Globus pallidus (tissue), 1 donor: ENCODE results near the gene IGDCC3.
A peak's percentile ranks its signal among the peaks of the same experiment; 100 is the strongest.

ENCODE experiments used
- DNase-seq: peaks from one replicate; pipeline ENCODE4 v3.0.0-alpha.2; 2015; ENCODE audit warnings: low spot score

IGDCC3 gene

GRCh38 chr15:65377976-65378366, at the start of gene IGDCC3:
Gene IGDCC3 (minus strand): TSS chr15:65378002. CDS start chr15:65377788, 214 bp downstream.
- peak; percentile 30 for DNase-seq

- DNase-seq, result no peak
Measured at GRCh38 chr15:65426216-65426853, 48.5 kb upstream of the IGDCC3 start.

GRCh38 chr15:65424683-65425082, 46.9 kb upstream of the IGDCC3 start:
- DNase-seq, result no peak

DNA sequence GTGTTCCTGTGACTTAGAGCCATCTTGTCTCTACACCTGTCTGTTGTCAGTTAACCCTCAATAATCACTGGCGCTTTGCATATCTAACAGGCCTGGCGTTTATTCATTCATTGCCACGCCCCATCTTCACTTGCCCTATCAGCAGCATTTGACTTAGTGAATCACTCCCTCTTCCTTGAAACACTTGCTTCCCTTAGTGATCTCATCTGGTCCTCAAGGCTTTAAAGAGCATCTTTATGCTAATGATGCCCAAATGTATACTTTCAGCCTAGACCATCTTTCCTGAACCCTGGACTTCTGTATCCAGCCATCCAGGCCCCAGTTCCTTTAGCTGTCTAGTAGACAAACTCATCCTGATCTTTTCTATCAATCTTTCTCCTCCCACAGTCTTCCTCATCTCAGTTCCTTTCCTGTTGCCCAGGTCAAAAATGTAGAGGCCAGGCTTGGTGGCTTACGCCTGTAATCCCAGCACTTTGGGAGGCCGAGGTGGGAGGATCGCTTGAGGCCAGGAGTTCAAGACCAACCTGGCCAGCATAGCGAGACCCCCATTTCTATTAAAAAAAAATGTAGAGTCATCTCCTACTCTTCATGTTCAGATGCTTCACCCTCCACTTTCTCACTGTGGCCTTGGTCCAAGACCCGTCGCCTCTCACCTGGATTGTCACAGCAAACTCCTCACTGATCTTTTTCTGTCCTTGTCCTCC, 46.3 kb upstream of the IGDCC3 start:
- no peak for DNase-seq

GRCh38 chr15:65423150-65423975, 45.6 kb upstream of the IGDCC3 start:
- DNase-seq, result no peak

DNA sequence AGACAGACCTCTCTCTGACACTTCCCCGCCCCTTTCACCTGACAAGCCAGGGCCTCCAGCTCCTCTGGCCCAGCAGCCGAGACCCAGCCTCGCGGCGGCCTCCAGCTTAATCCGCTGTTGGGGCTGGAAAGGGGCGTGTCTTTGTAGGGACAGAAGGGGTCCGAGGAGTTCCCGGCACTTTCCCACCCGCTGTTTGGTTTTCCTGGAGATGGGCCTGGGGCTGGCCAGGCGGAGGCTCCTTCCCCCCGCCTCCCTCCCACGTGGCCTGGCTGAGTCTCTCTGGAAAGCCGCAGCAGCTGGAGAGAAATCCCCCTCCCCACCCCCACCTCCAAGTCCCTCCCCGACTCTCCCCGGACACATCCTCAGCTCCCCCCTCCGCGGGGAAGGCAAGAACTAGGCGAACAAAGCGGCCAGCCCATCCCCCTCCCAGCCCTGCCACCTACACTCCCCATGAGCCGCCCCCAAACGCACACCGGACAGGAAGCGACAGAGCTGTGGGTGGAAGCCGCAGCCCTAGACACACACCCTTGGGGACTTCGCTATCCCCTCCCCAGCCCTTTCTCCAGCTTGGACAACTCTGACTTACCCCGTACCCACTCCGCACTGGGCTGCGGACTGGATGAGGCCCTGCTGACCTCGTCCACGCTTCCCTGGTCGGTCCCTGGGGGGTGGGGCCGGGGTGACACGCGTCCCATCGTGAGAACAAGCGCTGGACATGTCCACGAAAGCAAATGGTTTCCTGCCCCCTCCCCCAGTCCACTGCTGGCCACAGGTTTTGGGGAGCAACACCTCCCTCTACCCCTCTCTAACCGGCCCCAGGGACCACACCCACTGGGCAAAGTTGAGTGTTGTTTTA, 43.8 kb upstream of the IGDCC3 start:
- DNase-seq, result peak; percentile 60

DNA sequence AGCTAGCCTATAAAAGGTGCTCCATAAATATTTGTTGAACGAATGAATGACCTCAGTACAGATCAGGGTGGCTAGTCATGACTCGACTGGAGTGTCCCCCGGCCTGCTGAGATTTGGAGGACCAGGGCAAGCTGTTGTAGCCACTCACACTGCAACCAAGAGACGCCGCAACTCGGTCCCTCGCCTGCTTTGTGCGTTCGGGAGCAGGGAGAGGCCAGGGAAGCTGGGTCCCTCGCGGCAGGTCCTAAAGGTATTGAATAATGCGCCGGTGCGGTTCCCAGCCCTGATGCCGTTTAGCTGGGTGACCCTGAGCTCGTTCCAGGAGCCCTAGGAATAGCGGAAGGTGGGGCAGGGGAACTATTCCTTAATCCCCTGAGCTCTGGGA, 43.2 kb upstream of the IGDCC3 start:
- no peak for DNase-seq

GRCh38 chr15:65418596-65418995, 40.8 kb upstream of the IGDCC3 start:
- no peak for DNase-seq

DNA sequence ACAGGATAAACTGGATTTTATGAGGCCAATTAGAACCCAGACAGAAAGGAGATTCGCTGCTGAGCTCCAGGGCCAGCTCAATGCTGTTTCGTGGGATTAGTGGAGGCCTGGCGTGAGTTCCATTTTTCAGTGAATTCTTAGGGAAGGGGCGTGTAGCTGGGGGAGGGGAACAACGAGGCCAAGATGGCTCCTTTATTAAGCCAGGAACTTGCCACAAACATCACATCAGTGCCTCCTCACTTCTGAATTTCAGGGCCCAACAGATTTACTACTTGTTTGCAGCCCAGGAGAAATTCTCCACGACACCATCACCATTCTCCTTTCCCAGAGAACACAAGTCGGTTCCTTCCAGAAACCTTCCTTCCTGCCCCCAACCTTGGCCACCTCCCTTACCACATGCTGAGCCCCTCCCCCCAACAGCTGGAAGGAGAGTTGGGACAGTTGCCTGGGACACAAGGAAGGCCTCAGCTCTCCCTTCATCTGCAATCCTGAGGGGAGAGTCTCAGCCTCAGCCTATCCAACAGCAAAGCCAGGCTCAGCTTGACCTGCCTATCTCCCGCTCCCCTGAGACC, 39.1 kb upstream of the IGDCC3 start:
- no peak for DNase-seq

- peak; percentile 65 for DNase-seq
Measured at GRCh38 chr15:65414841-65415621, 37.2 kb upstream of the IGDCC3 start.

GRCh38 chr15:65413760-65414144, 36.0 kb upstream of the IGDCC3 start:
- no peak for DNase-seq

DNA sequence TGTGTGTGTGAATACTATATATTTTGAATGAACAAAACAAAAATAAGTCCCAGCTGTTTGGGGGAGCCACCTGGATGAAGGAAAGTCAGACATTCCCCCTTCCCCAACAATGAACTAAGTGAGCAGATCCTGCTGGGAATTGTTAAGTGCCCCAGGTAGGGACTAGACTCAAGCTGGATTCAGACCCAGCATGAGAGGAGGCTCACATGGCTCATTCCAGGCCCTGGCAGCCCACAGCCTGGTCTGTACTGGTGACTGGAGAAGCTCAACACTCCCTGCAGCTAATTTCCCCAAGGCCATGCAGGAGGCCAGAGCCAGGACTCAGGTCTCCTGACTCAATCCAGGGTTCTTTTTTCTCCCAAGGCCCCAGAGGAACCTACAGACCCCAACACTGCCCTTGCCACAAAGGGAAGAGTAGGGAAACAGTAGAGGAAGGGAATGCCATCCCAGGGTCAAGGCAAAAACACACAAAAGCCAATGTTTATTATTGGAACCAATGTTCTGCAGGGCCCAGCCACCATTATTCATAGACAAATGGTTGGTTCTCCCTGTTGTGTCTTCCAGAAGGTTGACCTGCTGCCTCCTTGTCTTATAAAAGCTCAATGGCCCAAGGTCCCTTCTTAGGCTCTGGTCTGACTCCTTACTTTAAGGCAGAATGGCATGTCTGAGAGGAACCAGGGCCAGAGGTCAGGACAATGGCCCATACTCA, 35.4 kb upstream of the IGDCC3 start:
- DNase-seq, result no peak

- DNase-seq, result no peak
Measured at GRCh38 chr15:65412556-65412955, 34.8 kb upstream of the IGDCC3 start.

- DNase-seq, result no peak
Measured at GRCh38 chr15:65411465-65412071, 33.8 kb upstream of the IGDCC3 start.

DNA sequence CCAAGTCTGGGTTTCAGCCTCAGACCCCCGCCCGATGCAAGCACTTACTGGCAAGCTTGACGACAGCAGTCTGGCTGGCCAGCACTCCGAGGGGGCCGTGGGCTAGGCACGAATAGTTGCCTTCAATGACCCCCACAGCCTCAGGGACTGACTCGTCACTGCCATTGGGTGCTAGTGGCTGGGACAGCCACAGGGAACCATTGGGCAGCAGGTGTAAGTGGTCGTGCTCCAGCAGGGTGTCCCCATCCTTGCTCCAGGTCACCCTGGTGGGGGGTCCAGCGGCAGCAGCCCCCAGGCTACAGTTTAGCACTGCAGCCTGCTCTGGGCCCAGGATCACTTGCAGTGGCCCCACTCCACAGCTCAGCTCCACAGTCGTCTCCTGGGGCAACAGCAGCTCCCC, 33.2 kb upstream of the IGDCC3 start:
- no peak for DNase-seq

DNA sequence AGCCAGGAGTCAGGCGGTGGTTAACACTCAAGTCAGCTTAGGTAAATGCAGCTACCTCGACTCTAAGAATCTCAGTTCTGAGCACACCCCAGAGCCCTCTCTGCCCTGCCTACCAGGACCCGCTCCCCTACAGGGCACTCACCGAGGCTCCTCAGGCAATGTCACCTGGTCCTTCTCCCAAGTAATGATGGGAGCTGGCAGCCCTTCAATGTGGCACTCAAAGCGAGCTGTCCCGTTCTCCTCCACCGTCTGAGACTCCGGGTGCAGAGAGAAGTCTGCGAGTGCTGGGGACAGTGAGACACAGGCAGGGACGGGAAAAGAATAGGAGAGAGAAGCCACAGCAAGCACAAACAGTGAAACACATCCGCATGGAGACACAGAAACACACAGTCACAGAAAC, 32.2 kb upstream of the IGDCC3 start:
- DNase-seq, result no peak

GRCh38 chr15:65409036-65409631, 31.3 kb upstream of the IGDCC3 start:
- no peak for DNase-seq

- no peak for DNase-seq
Measured at GRCh38 chr15:65408324-65409035, 30.7 kb upstream of the IGDCC3 start.
